ENCODE data around the gene PKNOX2. TPM values are rescaled to one million over a fixed set of nuclear protein-coding genes. Genes with fewer than 3 reads are reported as not detected.

PKNOX2 gene
- total and polyA plus RNA-seq, 9 of the 15 experiments (the other 6 are each of a cell fraction or from before 2014, with no cell fraction given): not detected

GRCh38 chr11:125356797-125357196 is 192.2 kb downstream of the PKNOX2 start (continued):
- no peak for TF ChIP-seq KAT2B (IDR thresholded peaks at IDR 0.05; ENCODE audit: low read depth, low read length)
- no peak for TF ChIP-seq PTRF (tag; IDR thresholded peaks at IDR 0.05)
- TF ChIP-seq PHF21A (IDR thresholded peaks at IDR 0.05; ENCODE audit: borderline replicate concordance, low read depth): no peak
- TF ChIP-seq HCFC1 (IDR thresholded peaks at IDR 0.05; ENCODE audit: low read depth, low read length): no peak

GRCh38 chr11:125357551-125357950 is 193.0 kb downstream of the PKNOX2 start:
- 2% methylated on average over 8 of the region's 8 CpGs for WGBS (ENCODE audit: insufficient coverage, low coverage, missing lambda C conversion rate)
- Histone ChIP-seq H3K27ac (ENCODE audit: extremely low read depth, low read depth, low read length) (no peak overlapping the region), H3K4me2 (ENCODE audit: insufficient read depth, low read length) (no peak overlapping the region), H3K9me1 (ENCODE audit: control insufficient read depth, insufficient read depth, low read length) (no peaks in the 10 kb centered on the region), H2AFZ (ENCODE audit: low read depth, low read length) (no peak overlapping the region), H4K20me1 (replicated peaks; ENCODE audit: control insufficient read depth, insufficient read depth, low read length) (no peaks in the 10 kb centered on the region), H3K4me3 (no peak overlapping the region), H3K9ac (ENCODE audit: insufficient read depth in 1 of 2, low read depth in 2 of 2, low read length in 2 of 2) (no peak overlapping the region), H3K9me3 (replicated peaks; ENCODE audit: control insufficient read depth, insufficient read depth, low read depth, low read length) (no peaks in the 10 kb centered on the region), H3K4me1 (replicated peaks in 1 of 2; ENCODE audit: control insufficient read depth in 2 of 2, insufficient read depth in 2 of 2, low read length in 2 of 2) (no peaks in the 10 kb centered on the region), H3K27me3 (ENCODE audit: control insufficient read depth in 2 of 2, insufficient read depth in 2 of 2, low read length in 2 of 2) (peaks cover 15 to 52% of the 10 kb centered on the region in 2 experiments), H3K79me2 (ENCODE audit: control insufficient read depth, insufficient read depth, low read length) (no peaks in the 10 kb centered on the region), H3K36me3 (ENCODE audit: control insufficient read depth, insufficient read depth, low read length) (no peaks in the 10 kb centered on the region)
- ATAC-seq: no peak
- CTCF ChIA-PET (ENCODE audit: low intra/inter-chr PET ratio): no interaction called here
- intact Hi-C loops (cut with micrococcal nuclease): loop anchor here (10.0 kb wide), 1 partner anchor 47 kb away; no protein-coding TSS in a partner anchor
- in situ Hi-C loops (cut with MboI): no loop called here
- no peak for DNase-seq (ENCODE audit: extremely low read depth in 1 of 4, low spot score in 3 of 4)
- no peak for FAIRE-seq
- BruUV-seq (replicated peaks): no TSS peak
- POLR2A ChIA-PET: interaction anchor here (0.5 to 0.8 kb wide), 3 partner anchors 8 to 14 kb away, joined by 3 to 5 read pairs (median 3); no protein-coding TSS in a partner anchor
- TF ChIP-seq TAF9B (IDR thresholded peaks at IDR 0.05; ENCODE audit: partially characterized antibody) (no peak), COPS2 (conservative IDR thresholded peaks at IDR 0.05) (no peak), ZNF444 (CRISPR knock-in tag; IDR thresholded peaks at IDR 0.05) (no peak), THAP12 (CRISPR knock-in tag; IDR thresholded peaks at IDR 0.05) (no peak), TAF1 (IDR thresholded peaks at IDR 0.05; ENCODE audit: control insufficient read depth, extremely low read depth, insufficient read depth, low read length, severe bottlenecking) (no peak), ZNF121 (CRISPR knock-in tag; conservative IDR thresholded peaks at IDR 0.05) (no peak), ATF1 (CRISPR knock-in tag; IDR thresholded peaks at IDR 0.05) (no peak), ATF1 (tag; IDR thresholded peaks at IDR 0.05) (no peak), HDAC2 (IDR thresholded peaks at IDR 0.05) (no peak), ZNF239 (CRISPR knock-in tag; IDR thresholded peaks at IDR 0.05) (no peak), MECOM (CRISPR knock-in tag; IDR thresholded peaks at IDR 0.05) (no peak), PHF20 (IDR thresholded peaks at IDR 0.05; ENCODE audit: partially characterized antibody) (no peak), CAMTA2 (CRISPR knock-in tag; conservative IDR thresholded peaks at IDR 0.05) (no peak), CHAMP1 (IDR thresholded peaks at IDR 0.05) (no peak)
